Vagina (tissue), 2 donors: Measurements from ENCODE around the gene MAP4K4. TPM values are rescaled to one million over a fixed set of nuclear protein-coding genes. Genes with fewer than 3 reads are reported as not detected.

ENCODE experiments used
- DNase-seq, 2 donors: peaks; one replicate each; pipeline ENCODE4 v3.0.0-alpha.2; 2017; ENCODE audit errors: extremely low spot score in 2 of 2
- H3K27ac ChIP-seq: fragments of 200-600 bp; sonication (generic); one replicate; pipeline ENCODE4 v1.5.1; 2019
- H3K27me3 ChIP-seq: fragments of 200-600 bp; sonication (generic); one replicate; pipeline ENCODE4 v1.5.1; 2019
- H3K36me3 ChIP-seq, 2 donors: fragments of 200-600 bp; sonication (generic); one replicate each; pipeline ENCODE4 v1.5.1; 2017 to 2019
- H3K4me1 ChIP-seq: fragments of 200-600 bp; sonication (generic); one replicate; pipeline ENCODE4 v1.5.1; 2019
- H3K4me3 ChIP-seq, 2 donors: fragments of 200-600 bp; sonication (generic); 1 replicate in 1 of 2; 2 replicates in 1 of 2; pipeline ENCODE4 v1.5.1; 2016 to 2019
- H3K9me3 ChIP-seq: fragments of 200-600 bp; sonication (generic); one replicate; pipeline ENCODE4 v1.5.1; 2019
- CTCF ChIP-seq, 3 experiments: fragments of 450-650 bp in 2 of 3; fragments of 200-600 bp in 1 of 3; sonication (generic) in 1 of 3; IDR thresholded peaks; one replicate each; pipeline ENCODE4 v1.5.1; 2017 to 2019; ENCODE audit warnings: antibody characterized with exemption in 3 of 3, mild to moderate bottlenecking in 2 of 3, moderate library complexity in 2 of 3
- POLR2A ChIP-seq, 2 donors: fragments of 450-650 bp; IDR thresholded peaks; one replicate each; pipeline ENCODE4 v1.6.1; 2017; ENCODE audit warnings: antibody characterized with exemption in 2 of 2, mild to moderate bottlenecking in 2 of 2, moderate library complexity in 2 of 2
- POLR2AphosphoS5 ChIP-seq, 2 donors: sonication (generic); formaldehyde crosslinking; IDR thresholded peaks; one replicate each; pipeline ENCODE4 v1.9.0; 2017; ENCODE audit warnings: antibody characterized with exemption in 2 of 2, mild to moderate bottlenecking in 2 of 2, low read depth in 1 of 2; ENCODE audit not compliant: insufficient read depth in 1 of 2
- intact Hi-C: fragments of 100-400 bp; cut with DNase I; formaldehyde crosslinking; loops from one replicate; pipeline ENCODE4 v1.15.1; 2023
- total RNA-seq: library from RNA; depleted of rRNA; stranded (reverse); fragments of >200 nt; gene quantifications from one replicate; pipeline ENCODE4 v1.2.3, GENCODE V29; 2016

MAP4K4 gene
- total RNA-seq, 1 donor from 2014 or later, result 75.9 TPM

GRCh38 chr2:101881131-101881530, 183.6 kb downstream of the MAP4K4 start:
- no peak for TF ChIP-seq POLR2AphosphoS5 (IDR thresholded peaks at IDR 0.05; ENCODE audit: insufficient read depth in 1 of 2, low read depth in 1 of 2)
- no peak for TF ChIP-seq CTCF (IDR thresholded peaks at IDR 0.05)
- TF ChIP-seq POLR2A (IDR thresholded peaks at IDR 0.05), result no peak
- Histone ChIP-seq H3K36me3 (peaks cover 0 to 32% of the 10 kb centered on the region in 2 donors), H3K4me3 (no peak overlapping the region), H3K4me1 (peaks cover 26% of the 10 kb centered on the region), H3K27ac (no peak overlapping the region), H3K27me3 (no peaks in the 10 kb centered on the region), H3K9me3 (no peaks in the 10 kb centered on the region)
- DNase-seq, result no peak
- intact Hi-C loops, result loop anchor here (10.0 kb wide), 1 partner anchor 364 kb away; no protein-coding TSS in a partner anchor

GRCh38 chr2:101882769-101883307, 185.3 kb downstream of the MAP4K4 start:
- H3K36me3 ChIP-seq, result peaks cover 0 to 30% of the 10 kb centered on the region in 2 donors
- intact Hi-C loops, result loop anchor here (10.0 kb wide), 1 partner anchor 362 kb away; no protein-coding TSS in a partner anchor
- H3K27ac ChIP-seq, result no peak overlapping the region
- no peak overlapping the region for H3K4me3 ChIP-seq
- H3K27me3 ChIP-seq, result no peaks in the 10 kb centered on the region
- TF ChIP-seq CTCF (IDR thresholded peaks at IDR 0.05) (no peak), POLR2A (IDR thresholded peaks at IDR 0.05) (no peak), POLR2AphosphoS5 (IDR thresholded peaks at IDR 0.05; ENCODE audit: insufficient read depth in 1 of 2, low read depth in 1 of 2) (no peak)
- H3K4me1 ChIP-seq, result peaks cover 33% of the 10 kb centered on the region
- no peaks in the 10 kb centered on the region for H3K9me3 ChIP-seq
- no peak for DNase-seq

- intact Hi-C loops, result loop anchor here (10.0 kb wide), 1 partner anchor 361 kb away; no protein-coding TSS in a partner anchor
- TF ChIP-seq POLR2A (IDR thresholded peaks at IDR 0.05) (no peak), POLR2AphosphoS5 (IDR thresholded peaks at IDR 0.05; ENCODE audit: insufficient read depth in 1 of 2, low read depth in 1 of 2) (no peak), CTCF (IDR thresholded peaks at IDR 0.05) (peak in 2 of 3 experiments; percentile 5 to 42)
- Histone ChIP-seq H3K27me3 (no peaks in the 10 kb centered on the region), H3K4me3 (no peak overlapping the region), H3K4me1 (peaks cover 40% of the 10 kb centered on the region), H3K36me3 (peaks cover 0 to 22% of the 10 kb centered on the region in 2 donors), H3K27ac (no peak overlapping the region), H3K9me3 (no peaks in the 10 kb centered on the region)
- DNase-seq, result no peak
These were observed 186.4 kb downstream of the MAP4K4 start for GRCh38 chr2:101883860-101884259.

GRCh38 chr2:101884423-101884822, 186.9 kb downstream of the MAP4K4 start:
- H3K36me3 ChIP-seq, result peaks cover 0 to 28% of the 10 kb centered on the region in 2 donors
- no peaks in the 10 kb centered on the region for H3K27me3 ChIP-seq
- DNase-seq, result no peak
- TF ChIP-seq POLR2AphosphoS5 (IDR thresholded peaks at IDR 0.05; ENCODE audit: insufficient read depth in 1 of 2, low read depth in 1 of 2) (no peak), CTCF (IDR thresholded peaks at IDR 0.05) (no peak), POLR2A (IDR thresholded peaks at IDR 0.05) (no peak)
- no peak overlapping the region for H3K27ac ChIP-seq
- intact Hi-C loops, result loop anchor here (10.0 kb wide), 1 partner anchor 360 kb away; no protein-coding TSS in a partner anchor
- peaks cover 38% of the 10 kb centered on the region for H3K4me1 ChIP-seq
- no peak overlapping the region for H3K4me3 ChIP-seq
- no peaks in the 10 kb centered on the region for H3K9me3 ChIP-seq

- no peaks in the 10 kb centered on the region for H3K27me3 ChIP-seq
- H3K36me3 ChIP-seq, result peaks cover 0 to 40% of the 10 kb centered on the region in 2 donors
- no peak overlapping the region for H3K27ac ChIP-seq
- no peak for DNase-seq
- TF ChIP-seq POLR2A (IDR thresholded peaks at IDR 0.05), result no peak
- TF ChIP-seq CTCF (IDR thresholded peaks at IDR 0.05), result no peak
- intact Hi-C loops, result loop anchor here (10.0 kb wide), 1 partner anchor 357 kb away; no protein-coding TSS in a partner anchor
- peaks cover 14% of the 10 kb centered on the region for H3K4me1 ChIP-seq
- no peak overlapping the region for H3K4me3 ChIP-seq
- H3K9me3 ChIP-seq, result no peaks in the 10 kb centered on the region
These were observed 189.8 kb downstream of the MAP4K4 start for GRCh38 chr2:101887328-101887727.
